GM11168 (cell line): ENCODE results near the gene B3GNT5.

Experiments
- in situ Hi-C: fragments of 300-500 bp; cut with MboI; formaldehyde crosslinking; loops from one replicate; pipeline ENCODE4 v1.12.0; 2022; ENCODE audit warnings: low sequenced_read_pairs; ENCODE audit not compliant: unreplicated experiment

B3GNT5 gene

GRCh38 chr3:183252973-183253527 lies at the start of gene B3GNT5:
B3GNT5 (plus strand) TSS chr3:183253253; CDS start chr3:183269799, 16,546 bp downstream.
- in situ Hi-C loops, result no loop called here

- in situ Hi-C loops, result no loop called here
Observed at GRCh38 chr3:183203670-183204069, 49.4 kb upstream of the B3GNT5 start.

- in situ Hi-C loops, result no loop called here
Observed at GRCh38 chr3:183208260-183208659, 44.8 kb upstream of the B3GNT5 start.

GRCh38 chr3:183208800-183209199 lies 44.3 kb upstream of the B3GNT5 start:
- in situ Hi-C loops, result no loop called here

- in situ Hi-C loops, result no loop called here
Observed at GRCh38 chr3:183210341-183210740, 42.7 kb upstream of the B3GNT5 start.

- in situ Hi-C loops, result no loop called here
Observed at GRCh38 chr3:183210862-183211341, 42.2 kb upstream of the B3GNT5 start.

GRCh38 chr3:183211352-183211751 lies 41.7 kb upstream of the B3GNT5 start:
- in situ Hi-C loops, result no loop called here

GRCh38 chr3:183212096-183212495 lies 41.0 kb upstream of the B3GNT5 start:
- in situ Hi-C loops, result no loop called here

- in situ Hi-C loops, result no loop called here
Observed at GRCh38 chr3:183212565-183212964, 40.5 kb upstream of the B3GNT5 start.

- in situ Hi-C loops, result no loop called here
Observed at GRCh38 chr3:183213415-183214276, 39.4 kb upstream of the B3GNT5 start.

GRCh38 chr3:183214277-183214612 lies 38.8 kb upstream of the B3GNT5 start:
- in situ Hi-C loops, result no loop called here

GRCh38 chr3:183215591-183216202 lies 37.4 kb upstream of the B3GNT5 start:
- in situ Hi-C loops, result no loop called here

- in situ Hi-C loops, result no loop called here
Observed at GRCh38 chr3:183217548-183218332, 35.3 kb upstream of the B3GNT5 start.

- in situ Hi-C loops, result no loop called here
Observed at GRCh38 chr3:183218826-183219225, 34.2 kb upstream of the B3GNT5 start.

GRCh38 chr3:183220828-183221227 lies 32.2 kb upstream of the B3GNT5 start:
- in situ Hi-C loops, result no loop called here

GRCh38 chr3:183222631-183223235 lies 30.3 kb upstream of the B3GNT5 start:
- in situ Hi-C loops, result no loop called here

GRCh38 chr3:183224180-183224970 lies 28.7 kb upstream of the B3GNT5 start:
- in situ Hi-C loops, result no loop called here

GRCh38 chr3:183226333-183226890 lies 26.6 kb upstream of the B3GNT5 start:
- in situ Hi-C loops, result no loop called here

GRCh38 chr3:183227586-183227985 lies 25.5 kb upstream of the B3GNT5 start:
- in situ Hi-C loops, result no loop called here
